NCI-H82 treated with DMSO at 0.1 percent for 48 hours (cell line): ENCODE data around the gene AP1B1.
"Not testable (repeated sequence)": the region's sequence is repeated elsewhere in the genome, so short reads cannot be mapped to it uniquely, and the experiment has no call there.

ENCODE experiments used
- DNase-seq: peaks from one replicate; lab custom pipeline; 2025; ENCODE audit not compliant: unreplicated experiment; lab: John Stamatoyannopoulos, UW

The AP1B1 gene

GRCh38 chr22:29387921-29388758 lies at the start of gene AP1B1:
Gene AP1B1 (minus strand): TSS chr22:29388570. CDS start chr22:29367243, 21,327 bp downstream.
- DNase-seq, result peak; percentile 70

DNA sequence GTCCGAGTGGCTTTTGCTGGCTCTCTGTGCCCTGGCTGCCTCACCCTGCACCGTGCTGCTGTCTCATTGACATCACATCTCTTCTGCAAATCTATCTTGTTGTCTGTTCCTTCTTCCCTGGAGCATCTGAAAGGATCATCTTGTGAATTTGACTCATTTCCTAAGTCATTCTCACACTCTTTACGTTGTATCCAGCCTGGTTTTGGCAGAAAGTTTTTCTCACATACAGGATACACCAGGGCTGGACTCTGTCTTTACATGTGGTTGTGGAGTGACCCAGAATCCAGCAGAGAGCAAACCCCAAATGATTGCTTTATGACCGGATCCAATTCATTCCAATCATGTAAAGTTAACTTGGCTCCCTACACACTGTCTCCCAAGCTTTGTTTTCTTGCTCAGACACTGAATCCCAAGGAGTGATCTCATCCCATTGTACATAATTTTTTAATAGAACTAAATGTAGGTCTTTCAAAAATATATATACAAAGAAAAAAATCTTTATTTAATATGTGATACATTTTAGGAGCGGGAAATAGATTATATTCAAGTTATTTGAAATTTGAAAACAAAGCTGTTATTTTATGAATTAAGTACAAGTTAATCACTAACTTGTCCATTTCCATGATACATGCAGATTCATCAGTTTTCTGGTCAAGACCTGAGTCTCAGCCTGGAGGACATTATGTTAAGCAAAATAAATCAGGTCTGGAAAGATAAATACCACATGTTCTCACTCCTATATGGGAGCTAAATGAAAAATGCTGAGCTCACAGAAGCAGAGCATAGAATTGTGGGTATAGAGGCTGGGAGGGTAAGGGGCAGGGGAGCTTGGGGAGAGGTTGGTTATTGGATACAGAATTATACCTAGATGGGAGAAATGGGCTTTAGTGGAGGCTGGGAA lies 47.1 kb upstream of the AP1B1 start:
- no peak for DNase-seq

- peak; percentile 16 for DNase-seq
Measured at GRCh38 chr22:29434288-29434687, 45.9 kb upstream of the AP1B1 start.

- DNase-seq, result peak; percentile 13
Measured at GRCh38 chr22:29433856-29434255, 45.5 kb upstream of the AP1B1 start.

DNA sequence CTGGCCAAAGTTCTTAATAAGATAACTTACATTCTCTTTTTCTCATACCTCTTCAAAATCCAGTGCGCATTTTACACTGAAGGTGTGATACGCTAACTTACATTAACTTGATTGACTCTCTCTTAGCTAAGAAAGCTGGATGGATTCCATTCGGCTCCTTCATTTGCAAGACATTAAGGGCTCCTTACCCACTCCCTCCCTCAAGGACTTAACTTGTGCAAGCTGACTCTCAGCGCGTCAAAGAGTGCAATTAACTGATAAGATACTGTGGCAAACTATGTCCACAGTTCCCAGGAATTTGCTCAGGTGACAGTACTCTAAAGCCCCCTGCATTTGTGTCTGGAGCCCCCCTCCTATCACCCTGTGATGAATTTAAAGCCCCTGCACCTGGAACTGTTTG lies 43.6 kb upstream of the AP1B1 start:
- no peak for DNase-seq

GRCh38 chr22:29427176-29427760 lies 38.9 kb upstream of the AP1B1 start:
- DNase-seq, result no peak

- no peak for DNase-seq
Measured at GRCh38 chr22:29426476-29426875, 38.1 kb upstream of the AP1B1 start.

DNA sequence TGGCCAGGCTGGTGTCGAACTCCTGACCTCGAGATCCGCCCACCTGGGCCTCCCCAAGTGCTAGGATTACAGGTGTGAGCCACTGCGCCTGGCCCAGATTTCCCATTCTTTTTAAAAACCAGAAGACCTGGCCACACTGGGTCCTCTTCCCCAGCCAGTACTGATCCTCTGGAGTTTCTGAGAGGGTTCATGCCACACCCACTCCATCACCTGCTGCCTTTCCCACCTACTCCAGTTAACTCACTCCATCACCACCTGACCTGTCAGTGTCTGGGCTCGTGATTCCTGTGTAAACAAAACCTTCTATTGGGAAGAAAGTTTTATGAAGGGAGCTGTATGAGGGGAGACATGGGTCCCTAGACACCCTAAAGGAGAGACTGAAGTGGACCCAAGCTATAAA lies 30.3 kb upstream of the AP1B1 start:
- not testable (repeated sequence) for DNase-seq

- DNase-seq, result not testable (repeated sequence)
Measured at GRCh38 chr22:29414951-29415591, 26.7 kb upstream of the AP1B1 start.

- DNase-seq, result not testable (repeated sequence)
Measured at GRCh38 chr22:29412772-29413171, 24.4 kb upstream of the AP1B1 start.

DNA sequence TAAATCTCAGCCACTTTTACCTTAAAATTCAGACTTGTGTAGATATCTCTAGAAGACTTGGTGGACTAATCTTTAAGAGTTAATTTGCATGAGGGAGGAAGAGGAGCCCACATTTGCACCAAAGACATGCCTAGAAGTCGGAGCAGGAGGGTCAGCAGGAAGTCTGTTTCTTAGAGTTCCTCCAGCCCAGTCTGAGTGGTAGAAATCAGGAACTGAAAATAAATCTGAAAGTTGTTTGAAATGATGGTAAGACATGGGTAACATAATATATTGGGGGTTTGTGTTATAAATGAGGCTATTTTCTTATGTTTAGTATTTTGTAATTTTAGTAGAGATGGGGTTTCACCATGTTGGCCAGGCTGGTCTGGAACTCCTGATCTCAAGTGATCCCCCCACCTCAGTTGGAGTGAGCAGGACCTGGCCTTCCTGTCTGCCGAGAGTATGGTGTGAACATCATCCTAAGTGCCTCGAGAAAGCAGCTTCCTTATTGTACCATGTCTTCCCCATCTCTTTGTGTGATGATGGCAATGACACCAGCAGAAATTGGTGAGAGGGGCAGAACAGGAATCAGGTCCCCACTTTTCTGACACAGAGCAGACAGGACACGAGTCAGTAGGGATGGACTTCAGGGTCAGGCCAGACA lies 23.3 kb upstream of the AP1B1 start:
- not testable (repeated sequence) for DNase-seq

- DNase-seq, result no peak
Measured at GRCh38 chr22:29408940-29409339, 20.6 kb upstream of the AP1B1 start.

DNA sequence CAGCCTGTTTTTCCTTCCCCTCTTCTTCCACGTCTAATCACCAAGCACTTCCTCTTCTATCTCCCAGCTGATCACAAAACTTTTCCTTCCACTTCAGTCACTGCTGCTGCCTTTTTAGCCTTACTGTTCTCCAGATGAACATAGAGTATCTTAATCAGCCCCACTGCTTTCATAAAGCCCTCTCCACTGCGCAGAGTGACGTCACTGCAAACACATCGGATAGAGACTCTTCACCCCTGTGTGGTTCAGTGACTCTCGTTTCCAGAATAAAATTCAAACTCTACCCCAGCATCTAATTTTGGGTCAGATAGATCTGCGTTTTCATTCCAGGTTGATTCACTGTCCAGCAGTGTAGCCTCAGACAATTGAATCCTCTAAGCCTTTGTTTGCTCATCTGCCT lies 13.2 kb upstream of the AP1B1 start:
- DNase-seq, result not testable (repeated sequence)

DNA sequence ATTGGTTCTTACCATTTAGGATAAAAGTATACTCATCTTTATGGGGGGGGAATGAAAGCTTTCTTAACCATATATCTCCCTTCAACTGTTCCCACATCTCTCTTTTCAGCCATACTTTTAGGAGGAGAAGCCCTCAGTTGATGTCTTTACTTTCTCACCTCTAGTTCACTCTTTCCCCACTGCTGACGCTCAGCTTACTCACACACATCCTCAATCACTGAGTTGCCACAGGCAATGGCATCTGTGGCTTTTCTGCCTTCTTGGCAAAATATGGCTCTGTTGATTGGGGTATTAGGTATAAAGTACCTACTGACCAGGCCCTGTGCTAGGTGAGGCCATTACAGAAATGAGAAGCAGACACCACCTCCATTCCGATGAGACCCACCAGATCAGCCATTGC lies 12.2 kb upstream of the AP1B1 start:
- DNase-seq, result no peak

- DNase-seq, result no peak
Measured at GRCh38 chr22:29397791-29398190, 9.4 kb upstream of the AP1B1 start.

- DNase-seq, result no peak
Measured at GRCh38 chr22:29396126-29396525, 7.8 kb upstream of the AP1B1 start.

- peak; percentile 84 for DNase-seq
Measured at GRCh38 chr22:29394931-29395581, 6.7 kb upstream of the AP1B1 start.

DNA sequence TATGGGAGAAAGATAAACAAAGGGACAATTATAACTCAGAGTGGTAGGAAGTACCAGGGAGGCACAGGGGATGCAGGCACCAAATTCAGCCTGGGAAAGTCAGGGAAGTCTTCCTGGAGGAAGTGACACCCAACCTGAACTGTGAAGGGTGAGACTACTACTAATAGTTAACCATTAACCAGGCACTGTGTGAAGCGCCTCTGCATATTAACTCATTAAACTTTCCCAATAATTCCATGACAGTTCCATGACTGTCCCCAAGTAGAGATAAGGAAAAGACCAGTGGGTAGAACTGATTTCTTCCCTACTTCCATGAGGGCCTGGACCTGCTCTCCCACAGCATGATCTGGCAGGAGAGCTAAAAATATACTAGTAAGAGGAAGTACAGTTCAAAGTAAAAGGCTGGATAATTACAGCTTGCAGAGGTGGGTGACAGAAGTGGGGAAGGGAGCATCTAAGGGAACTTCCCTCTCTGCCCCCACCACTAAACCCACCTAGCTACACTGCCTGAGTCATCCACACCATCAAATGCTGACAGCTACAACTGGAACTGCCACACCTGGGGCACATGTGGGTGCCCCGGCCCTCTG lies 4.7 kb upstream of the AP1B1 start:
- DNase-seq, result no peak

GRCh38 chr22:29391546-29391945 lies 3.2 kb upstream of the AP1B1 start:
- DNase-seq, result no peak

DNA sequence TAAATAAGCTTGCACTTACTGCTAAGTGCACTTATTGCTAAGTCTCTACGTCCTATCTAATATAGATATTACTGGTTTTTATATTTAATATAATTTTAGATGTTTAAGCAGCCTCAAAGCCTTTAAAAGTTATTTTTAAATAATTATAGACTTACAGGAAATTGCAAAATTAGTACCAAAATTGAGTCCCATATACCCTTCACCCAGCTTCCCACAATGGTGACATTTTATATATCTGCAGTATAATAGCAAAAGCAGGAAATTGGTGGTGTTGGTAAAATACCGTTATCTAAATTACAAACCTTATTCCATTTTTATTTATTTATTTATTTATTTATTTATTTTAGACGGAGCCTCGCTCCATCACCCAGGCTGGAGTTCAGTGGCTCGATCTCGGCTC lies 1.9 kb upstream of the AP1B1 start:
- DNase-seq, result no peak
